HG02623 (cell line): ENCODE measurements around the gene ZSWIM1.
"Not testable (repeated sequence)": the region's sequence is repeated elsewhere in the genome, so short reads cannot be mapped to it uniquely, and the experiment has no call there.

ENCODE experiments used
- ATAC-seq: cut with Tn5 transposase; IDR thresholded peaks from one replicate; pipeline ENCODE4 v1.9.1; 2021; ENCODE audit warnings: moderate library complexity; ENCODE audit not compliant: unreplicated experiment

ZSWIM1 gene

GRCh38 chr20:45853484-45853883, 27.5 kb upstream of the ZSWIM1 start:
- no peak for ATAC-seq

DNA sequence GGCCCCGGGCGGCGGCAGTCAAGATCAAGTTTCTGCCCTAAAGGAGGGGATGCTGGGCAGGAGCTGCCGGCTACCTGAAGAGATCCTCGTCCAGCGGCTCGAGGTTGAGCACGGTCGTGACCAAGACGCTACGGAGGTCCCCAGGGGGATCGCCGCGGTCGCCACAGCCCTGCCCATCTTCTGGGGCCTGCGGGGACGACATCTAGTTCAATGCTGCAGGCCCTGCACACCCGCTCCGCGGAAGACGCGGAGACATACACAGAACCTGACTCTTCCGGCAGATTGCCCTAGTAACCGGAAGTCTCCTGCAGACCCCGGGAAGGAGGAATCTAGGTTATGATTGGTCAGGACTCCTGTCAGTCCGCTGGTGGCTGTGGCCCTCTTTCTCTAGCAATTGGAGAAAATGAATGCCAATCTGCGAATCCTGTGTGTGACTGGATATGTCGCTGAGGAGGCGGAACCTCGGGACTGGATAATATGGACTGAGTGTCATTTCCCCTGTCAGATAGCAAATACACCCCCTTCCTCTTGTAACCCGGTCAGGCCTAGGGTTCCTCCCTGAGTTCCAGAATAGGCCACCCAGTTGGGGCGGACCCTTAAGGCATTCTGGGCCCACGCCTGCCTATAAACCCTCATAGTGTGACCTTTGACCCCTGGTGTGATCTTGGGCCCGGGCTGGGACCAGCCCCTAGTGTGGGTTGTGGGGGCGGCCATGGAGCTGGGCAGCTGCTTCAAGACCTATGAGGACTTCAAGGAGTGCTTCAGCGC, 23.7 kb upstream of the ZSWIM1 start, which contains the start of the genes ACOT8 and ZSWIM3:
ACOT8 (minus strand) TSS at position 279 of the 768 bp plus-strand sequence; CDS start at position 202, 77 bp downstream.
ZSWIM3 (plus strand) TSS at position 501 of the 768 bp plus-strand sequence; CDS start at position 713, 212 bp downstream.
- peak; percentile 97 for ATAC-seq

DNA sequence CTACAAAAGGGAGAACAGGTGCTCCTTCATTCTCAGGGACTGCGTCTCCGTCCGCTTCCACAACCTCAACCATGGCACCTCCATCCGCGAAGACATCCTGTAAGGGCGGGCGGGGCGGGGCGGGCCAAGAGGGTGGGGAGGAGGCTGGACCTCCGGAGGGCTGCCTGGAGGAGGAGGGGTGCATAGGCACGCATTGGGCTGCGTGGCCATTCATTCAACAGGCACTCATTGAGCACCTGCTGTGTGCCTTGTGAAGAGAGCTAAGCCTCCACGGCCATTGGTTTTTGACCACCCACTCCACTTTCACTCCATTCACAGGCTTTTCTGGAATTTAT, 23.2 kb upstream of the ZSWIM1 start:
- ATAC-seq = peak; percentile 10

GRCh38 chr20:45859916-45860315, 21.1 kb upstream of the ZSWIM1 start:
- ATAC-seq = no peak

- ATAC-seq = no peak
Observed at GRCh38 chr20:45860560-45861220, 20.3 kb upstream of the ZSWIM1 start.

- no peak for ATAC-seq
Observed at GRCh38 chr20:45861221-45862075, 19.6 kb upstream of the ZSWIM1 start.

DNA sequence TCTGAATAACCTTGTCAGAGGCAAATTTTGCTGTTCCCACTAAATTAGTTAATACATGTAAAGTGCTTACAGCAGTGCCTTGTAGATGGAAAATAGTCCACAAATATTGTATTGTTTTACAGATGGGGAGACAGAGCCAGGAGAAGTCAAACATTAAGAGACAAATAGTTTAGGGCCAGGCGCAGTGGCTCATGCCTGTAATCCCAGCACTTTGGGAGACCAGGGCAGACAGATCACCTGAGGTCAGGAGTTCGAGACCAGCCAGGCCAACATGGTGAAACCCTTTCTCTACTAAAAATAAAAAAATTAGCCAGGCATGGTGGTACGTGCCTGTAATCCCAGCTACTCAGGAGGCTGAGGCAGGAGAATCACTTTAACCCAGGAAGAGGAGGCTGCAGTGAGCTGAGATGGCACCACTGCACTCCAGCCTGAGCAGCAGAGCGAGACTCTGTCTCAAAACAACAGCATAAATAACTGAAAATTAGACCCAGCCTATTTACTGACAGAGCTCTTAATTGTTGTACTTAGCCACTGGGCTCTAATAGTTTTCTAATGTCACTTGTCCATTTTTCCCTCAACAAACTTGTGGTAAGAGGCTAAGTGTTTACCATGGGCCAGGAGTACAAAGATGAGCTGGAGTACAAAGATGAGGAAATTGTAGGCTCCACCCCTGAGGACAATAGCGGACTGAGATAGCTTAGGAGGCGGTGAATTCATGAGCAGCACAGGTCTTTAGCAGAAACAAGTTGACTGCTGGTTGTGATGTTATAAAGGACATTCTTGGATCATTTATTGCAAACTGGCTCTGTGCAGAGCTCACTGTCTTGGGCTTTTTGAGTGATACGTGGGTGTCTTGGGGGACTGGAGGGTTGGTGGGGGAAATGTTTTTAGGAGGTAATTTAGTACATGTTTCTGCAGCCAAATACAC, 17.2 kb upstream of the ZSWIM1 start:
- ATAC-seq = no peak

GRCh38 chr20:45866454-45866853, 14.6 kb upstream of the ZSWIM1 start:
- ATAC-seq = no peak

- no peak for ATAC-seq
Observed at GRCh38 chr20:45867136-45867818, 13.8 kb upstream of the ZSWIM1 start.

- ATAC-seq = no peak
Observed at GRCh38 chr20:45867819-45868176, 13.2 kb upstream of the ZSWIM1 start.

DNA sequence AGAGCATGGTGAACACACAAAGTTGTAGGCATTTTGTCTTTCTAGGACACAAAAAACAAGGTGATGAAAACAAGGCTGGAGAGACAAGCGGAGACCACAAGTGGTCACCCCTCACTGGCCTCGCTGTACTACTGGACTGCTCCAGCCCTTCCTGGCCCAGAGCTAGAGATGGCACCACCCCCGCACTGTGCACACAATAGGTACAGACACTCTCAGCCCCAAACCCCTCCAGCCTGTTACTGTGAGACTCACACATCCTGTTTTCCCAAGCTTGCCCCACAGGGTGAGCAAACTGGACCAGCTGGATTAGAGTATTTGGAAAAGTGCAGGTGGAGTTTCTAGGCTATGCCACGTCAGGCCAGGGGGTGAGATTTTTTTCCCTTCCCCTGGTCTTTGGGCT, 8.4 kb upstream of the ZSWIM1 start:
- ATAC-seq = no peak

GRCh38 chr20:45873409-45874103, 7.5 kb upstream of the ZSWIM1 start:
- no peak for ATAC-seq

GRCh38 chr20:45874104-45874481, 6.9 kb upstream of the ZSWIM1 start:
- not testable (repeated sequence) for ATAC-seq

- ATAC-seq = no peak
Observed at GRCh38 chr20:45874576-45874975, 6.5 kb upstream of the ZSWIM1 start.

DNA sequence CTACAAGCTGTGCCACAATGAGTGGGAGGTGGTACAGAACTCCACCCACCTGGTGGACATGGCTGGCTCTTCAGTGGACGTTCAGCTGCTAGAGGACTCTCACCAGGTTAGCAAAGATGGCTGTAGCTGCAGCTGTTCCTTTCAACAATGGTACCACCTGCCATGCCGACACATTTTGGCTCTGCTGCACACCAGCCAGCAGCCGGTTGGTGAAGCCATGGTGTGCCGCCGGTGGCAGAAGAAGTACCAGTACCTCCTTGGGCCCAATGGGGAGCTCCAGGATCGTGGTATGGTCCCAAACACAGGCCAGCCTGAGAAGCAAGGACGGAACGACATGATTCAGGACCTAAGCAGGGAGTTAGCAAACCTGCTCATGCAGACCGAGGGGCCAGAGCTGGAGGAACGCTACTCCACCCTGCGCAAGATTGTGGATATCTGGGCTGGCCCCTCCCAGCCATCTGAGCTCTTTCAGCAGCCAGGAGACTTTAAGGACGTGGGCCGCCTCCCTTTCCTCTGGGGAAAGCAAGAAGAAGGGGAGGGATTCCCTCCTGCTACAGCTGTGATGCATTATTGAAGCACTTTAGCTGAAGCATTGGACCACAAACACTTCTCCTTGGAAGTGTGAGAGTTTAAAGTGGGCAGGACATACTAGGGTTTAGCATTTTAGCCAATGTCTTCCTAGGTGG, 2.8 kb upstream of the ZSWIM1 start:
- ATAC-seq = no peak

DNA sequence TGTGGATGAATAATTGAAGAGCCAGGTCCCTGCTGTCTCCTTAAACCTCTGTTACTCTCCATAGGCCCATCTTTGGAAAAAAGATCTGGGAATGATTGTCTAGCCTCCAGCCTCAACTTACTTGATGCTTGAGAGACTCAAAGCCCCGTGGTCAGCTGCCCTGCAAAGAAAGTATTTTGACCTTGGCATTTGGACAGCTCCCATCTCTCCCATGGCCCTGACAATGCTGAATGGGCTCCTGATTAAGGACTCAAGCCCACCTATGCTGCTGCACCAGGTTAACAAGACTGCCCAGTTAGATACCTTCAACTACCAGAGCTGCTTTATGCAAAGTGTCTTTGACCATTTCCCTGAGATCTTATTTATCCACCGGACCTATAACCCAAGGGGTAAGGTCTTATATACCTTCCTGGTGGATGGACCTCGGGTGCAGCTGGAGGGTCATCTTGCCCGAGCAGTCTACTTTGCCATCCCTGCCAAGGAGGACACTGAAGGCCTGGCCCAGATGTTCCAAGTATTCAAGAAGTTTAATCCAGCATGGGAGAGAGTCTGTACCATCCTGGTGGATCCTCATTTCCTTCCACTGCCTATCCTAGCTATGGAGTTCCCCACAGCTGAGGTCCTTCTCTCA, 1.6 kb downstream of the ZSWIM1 start:
- no peak for ATAC-seq

DNA sequence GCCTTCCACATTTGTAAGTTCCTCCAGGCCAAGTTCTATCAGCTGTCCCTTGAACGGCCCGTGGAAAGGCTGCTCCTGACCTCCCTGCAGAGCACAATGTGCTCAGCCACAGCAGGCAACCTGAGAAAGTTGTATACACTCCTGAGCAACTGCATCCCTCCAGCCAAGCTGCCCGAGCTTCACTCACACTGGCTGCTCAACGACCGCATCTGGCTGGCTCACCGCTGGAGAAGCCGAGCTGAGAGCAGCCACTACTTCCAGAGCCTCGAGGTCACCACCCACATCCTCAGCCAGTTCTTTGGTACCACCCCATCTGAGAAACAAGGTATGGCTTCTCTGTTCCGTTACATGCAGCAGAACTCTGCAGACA, 2.1 kb downstream of the ZSWIM1 start:
- ATAC-seq = no peak

GRCh38 chr20:45886590-45887345, 5.7 kb downstream of the ZSWIM1 start:
- ATAC-seq = no peak
